ENCODE results near the gene RAB8B. TPM values are rescaled to one million over a fixed set of nuclear protein-coding genes. Genes with fewer than 3 reads are reported as not detected.

The RAB8B gene
- total RNA-seq, 4 donors from 2014 or later, result 11.0 to 12.9 (median 12.5) TPM

- TF ChIP-seq EP300 (IDR thresholded peaks at IDR 0.05), result no peak
- TF ChIP-seq POLR2AphosphoS5 (IDR thresholded peaks at IDR 0.05), result no peak
- TF ChIP-seq POLR2A (IDR thresholded peaks at IDR 0.05), result no peak
- TF ChIP-seq CTCF (IDR thresholded peaks at IDR 0.05), result no peak
- 85% methylated on average over 3 of the region's 3 CpGs for WGBS
- H3K36me3 ChIP-seq, result no peaks in the 10 kb centered on the region
- H3K27ac ChIP-seq, result no peak overlapping the region
- DNase-seq (ENCODE audit: low spot score in 2 of 2), result no peak
- H3K27me3 ChIP-seq, result no peaks in the 10 kb centered on the region
- no peak overlapping the region for H3K4me3 ChIP-seq
- H3K9me3 ChIP-seq, result no peaks in the 10 kb centered on the region
- H3K4me1 ChIP-seq, result no peaks in the 10 kb centered on the region
These were observed 16.5 kb upstream of the RAB8B start for GRCh38 chr15:63172851-63173451.

DNA sequence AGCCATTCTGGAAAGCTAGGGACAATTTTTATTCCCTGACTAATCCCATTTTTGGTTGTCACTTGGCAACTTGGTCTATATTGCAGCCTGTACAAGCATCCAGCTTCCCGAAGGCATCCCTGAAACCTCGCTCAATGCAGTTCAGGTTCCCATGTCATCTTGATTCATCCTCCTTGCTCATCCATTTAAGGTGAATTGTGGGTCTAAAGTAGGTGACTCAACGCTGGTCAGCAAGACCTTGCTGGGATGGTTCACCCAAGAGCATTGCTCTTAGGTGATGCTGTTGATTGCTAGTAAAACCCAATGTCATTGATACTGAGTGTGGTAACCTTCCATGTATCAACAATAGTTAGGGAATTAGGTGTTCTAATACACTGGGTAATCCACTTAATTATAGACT lies 13.1 kb upstream of the RAB8B start:
- Histone ChIP-seq H3K9me3 (no peaks in the 10 kb centered on the region), H3K4me3 (no peak overlapping the region), H3K27ac (no peak overlapping the region), H3K27me3 (no peaks in the 10 kb centered on the region), H3K36me3 (no peaks in the 10 kb centered on the region), H3K4me1 (no peaks in the 10 kb centered on the region)
- no peak for TF ChIP-seq POLR2AphosphoS5 (IDR thresholded peaks at IDR 0.05)
- TF ChIP-seq EP300 (IDR thresholded peaks at IDR 0.05), result no peak
- WGBS, result 92% methylated on average over 3 of the region's 3 CpGs
- DNase-seq (ENCODE audit: low spot score in 2 of 2), result no peak

DNA sequence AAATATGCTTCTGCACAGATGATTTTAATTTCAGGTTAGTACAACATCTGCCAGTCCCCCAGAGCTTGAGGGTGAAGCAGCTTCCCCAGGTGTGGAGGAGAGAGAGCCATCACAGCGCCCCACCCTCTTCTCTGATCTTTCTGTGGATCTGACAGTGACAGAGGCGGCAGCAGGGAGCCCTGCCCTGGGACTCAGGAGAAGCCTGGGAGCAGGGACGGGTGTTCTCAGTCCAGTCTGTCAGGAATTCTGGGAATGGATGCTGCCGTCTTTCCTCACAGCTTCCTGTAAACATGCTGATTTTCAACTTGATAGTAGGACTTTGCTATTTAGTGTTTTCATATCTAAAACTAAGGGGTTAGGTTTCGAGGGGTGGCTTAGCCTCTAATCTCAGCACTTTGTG lies 11.4 kb upstream of the RAB8B start:
- no peaks in the 10 kb centered on the region for H3K36me3 ChIP-seq
- H3K9me3 ChIP-seq, result no peaks in the 10 kb centered on the region
- H3K4me3 ChIP-seq, result no peak overlapping the region
- no peak overlapping the region for H3K27ac ChIP-seq
- H3K27me3 ChIP-seq, result no peaks in the 10 kb centered on the region
- 45% methylated on average over 5 of the region's 5 CpGs for WGBS
- TF ChIP-seq EP300 (IDR thresholded peaks at IDR 0.05), result no peak
- no peak for TF ChIP-seq POLR2A (IDR thresholded peaks at IDR 0.05)
- TF ChIP-seq POLR2AphosphoS5 (IDR thresholded peaks at IDR 0.05), result no peak
- no peak for TF ChIP-seq CTCF (IDR thresholded peaks at IDR 0.05)
- H3K4me1 ChIP-seq, result no peaks in the 10 kb centered on the region
- DNase-seq (ENCODE audit: low spot score in 2 of 2), result no peak

DNA sequence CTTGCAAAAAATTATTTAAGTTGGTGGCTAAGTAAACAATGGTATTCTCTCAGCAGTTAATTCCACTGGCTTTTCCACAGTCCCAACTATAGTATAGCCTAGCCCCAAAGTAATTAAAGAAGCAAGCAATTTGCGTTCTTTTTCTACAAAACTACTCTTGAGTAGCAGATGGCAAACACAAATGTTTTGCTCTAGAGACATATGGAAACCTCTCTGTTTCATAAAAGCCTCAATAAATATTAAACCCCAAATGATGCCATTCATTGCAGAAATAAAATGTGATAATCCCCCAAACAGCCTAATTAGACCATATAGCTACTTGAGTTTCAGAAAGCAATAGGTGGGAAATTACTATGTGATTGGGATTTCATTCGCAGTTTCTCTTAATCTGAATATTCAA lies 8.7 kb upstream of the RAB8B start:
- no peak for DNase-seq (ENCODE audit: low spot score in 2 of 2)
- H3K4me3 ChIP-seq, result no peak overlapping the region
- TF ChIP-seq CTCF (IDR thresholded peaks at IDR 0.05) (no peak), POLR2AphosphoS5 (IDR thresholded peaks at IDR 0.05) (no peak)
- H3K27ac ChIP-seq, result no peak overlapping the region
- 91% methylated on average over 2 of the region's 2 CpGs for WGBS
- H3K36me3 ChIP-seq, result no peaks in the 10 kb centered on the region
- no peaks in the 10 kb centered on the region for H3K27me3 ChIP-seq
- no peaks in the 10 kb centered on the region for H3K9me3 ChIP-seq
- H3K4me1 ChIP-seq, result no peaks in the 10 kb centered on the region

- 88% methylated on average over 2 of the region's 2 CpGs for WGBS
- H3K36me3 ChIP-seq, result no peaks in the 10 kb centered on the region
- H3K4me3 ChIP-seq, result no peak overlapping the region
- H3K9me3 ChIP-seq, result no peaks in the 10 kb centered on the region
- no peaks in the 10 kb centered on the region for H3K27me3 ChIP-seq
- TF ChIP-seq CTCF (IDR thresholded peaks at IDR 0.05), result no peak
- no peak for TF ChIP-seq POLR2AphosphoS5 (IDR thresholded peaks at IDR 0.05)
- TF ChIP-seq POLR2A (IDR thresholded peaks at IDR 0.05), result no peak
- TF ChIP-seq EP300 (IDR thresholded peaks at IDR 0.05), result no peak
- H3K4me1 ChIP-seq, result peaks cover 6% of the 10 kb centered on the region
- H3K27ac ChIP-seq, result no peak overlapping the region
- DNase-seq (ENCODE audit: low spot score in 2 of 2), result no peak
These were observed 7.8 kb upstream of the RAB8B start for GRCh38 chr15:63181648-63182047.

DNA sequence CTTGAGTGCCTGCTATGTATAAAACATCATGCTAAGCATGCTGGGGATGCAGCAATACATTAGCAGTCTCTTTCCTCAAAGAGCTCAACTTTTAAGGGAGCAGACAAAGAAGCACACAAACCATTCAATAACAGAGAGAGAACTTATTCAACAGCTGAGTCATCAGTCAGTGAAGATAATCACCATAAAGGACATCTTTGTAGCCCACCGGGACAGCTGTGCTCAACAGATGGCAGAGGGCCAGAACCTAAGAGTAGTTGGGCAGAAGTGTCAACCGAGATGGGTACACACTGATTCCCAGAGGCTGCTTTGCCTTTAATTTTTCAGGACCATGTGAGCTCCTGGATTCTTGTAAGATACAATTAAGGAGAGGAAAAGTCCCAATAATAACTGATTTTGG lies 4.2 kb upstream of the RAB8B start:
- Histone ChIP-seq H3K27ac (no peak overlapping the region), H3K9me3 (no peaks in the 10 kb centered on the region), H3K36me3 (no peaks in the 10 kb centered on the region), H3K27me3 (no peaks in the 10 kb centered on the region), H3K4me3 (no peak overlapping the region), H3K4me1 (peaks cover 11% of the 10 kb centered on the region)
- DNase-seq (ENCODE audit: low spot score in 2 of 2), result no peak
- 58% methylated on average over 2 of the region's 2 CpGs for WGBS
- TF ChIP-seq CTCF (IDR thresholded peaks at IDR 0.05) (no peak), EP300 (IDR thresholded peaks at IDR 0.05) (no peak), POLR2AphosphoS5 (IDR thresholded peaks at IDR 0.05) (no peak), POLR2A (IDR thresholded peaks at IDR 0.05) (no peak)

All from suprapubic skin (tissue), 4 donors.